HepG2 (cell line): Measurements from ENCODE around the gene ABCG5. TPM values are rescaled to one million over a fixed set of nuclear protein-coding genes. Genes with fewer than 3 reads are reported as not detected.

Experiments
- ATAC-seq: fragments of 200-7000 bp; cut with Tn5 transposase; 3 replicates; pipeline ENCODE4 v1.9.1; 2020; ENCODE audit warnings: mild to moderate bottlenecking, moderate library complexity
- BruUV-seq: library from RNA; stranded (reverse); fragments of 400-500 nt; replicated peaks from 2 replicates; lab custom pipeline; 2021; lab: Mats Ljungman, UMichigan
- CTCF ChIA-PET: fragments of 300-600 bp; formaldehyde crosslinking; extraction: SDS; loops from one replicate; lab custom pipeline; 2021; ENCODE audit warnings: low total read pairs, inconsistent platforms, low intra/inter-chr PET ratio; lab: Yijun Ruan, JAX
- POLR2A ChIA-PET: fragments of 350-600 bp; sonication (Branson Sonifier 250); formaldehyde crosslinking; loops from one replicate; lab custom pipeline; 2020; ENCODE audit warnings: antibody characterized with exemption, inconsistent platforms; lab: Yijun Ruan, JAX
- DNase-seq: peaks from one replicate; pipeline ENCODE4 v3.0.0-alpha.2; 2015; ENCODE audit warnings: low spot score
- FAIRE-seq: peaks from 3 replicates; lab custom pipeline; 2011; peaks lifted over from hg19 to GRCh38; lab: Jason Lieb, UNC
- H2AFZ ChIP-seq: one replicate; pipeline ENCODE4 v1.6.1; 2011; ENCODE audit warnings: low read length, inconsistent platforms
- H3K27ac ChIP-seq: fragments of 300-600 bp; 3 replicates; pipeline ENCODE4 v1.8.0; 2011; ENCODE audit warnings: mixed run types, mild to moderate bottlenecking, mixed read lengths, low read length, inconsistent platforms; ENCODE audit not compliant: insufficient read depth; ENCODE audit errors: extremely low read length
- H3K27me3 ChIP-seq, 2 experiments: fragments of 200-600 bp in 1 of 2; 2 replicates in 1 of 2; 3 replicates in 1 of 2; pipeline versions ENCODE4 v1.6.0 to v1.8.0; 2011; ENCODE audit warnings: low read length in 2 of 2, mild to moderate bottlenecking in 2 of 2, moderate library complexity in 2 of 2, inconsistent platforms in 1 of 2; ENCODE audit not compliant: insufficient read depth in 2 of 2, control insufficient read depth in 1 of 2
- H3K36me3 ChIP-seq, 2 experiments: fragments of 200-600 bp in 1 of 2; replicated peaks in 1 of 2; 2 replicates in 1 of 2; 3 replicates in 1 of 2; pipeline versions ENCODE4 v1.5.1 to v1.8.0; 2011; ENCODE audit warnings: low read length in 2 of 2, inconsistent platforms in 1 of 2; ENCODE audit not compliant: insufficient read depth in 2 of 2, control insufficient read depth in 1 of 2
- H3K4me1 ChIP-seq: 2 replicates; pipeline ENCODE4 v1.5.1; 2012; ENCODE audit warnings: low read length, inconsistent platforms; ENCODE audit not compliant: insufficient read depth
- H3K4me2 ChIP-seq: 2 replicates; pipeline ENCODE4 v1.6.0; 2011; ENCODE audit warnings: low read depth, low read length, inconsistent platforms
- H3K4me3 ChIP-seq, 3 experiments: fragments of 200-600 bp in 1 of 3; sonication (generic), shearing (Covaris generic) in 1 of 3; replicated peaks in 1 of 3; 2 replicates each; pipeline ENCODE4 v1.5.1; 2011 to 2016; ENCODE audit warnings: low read length in 3 of 3, inconsistent platforms in 2 of 3, low read depth in 2 of 3, mild to moderate bottlenecking in 2 of 3, control low read depth in 1 of 3, mixed read lengths in 1 of 3; ENCODE audit not compliant: insufficient read depth in 1 of 3
- H3K79me2 ChIP-seq: one replicate; pipeline ENCODE4 v1.6.1; 2011; ENCODE audit warnings: low read length, inconsistent platforms; ENCODE audit not compliant: insufficient read depth
- H3K9ac ChIP-seq: 2 replicates; pipeline ENCODE4 v1.6.0; 2011; ENCODE audit warnings: mild to moderate bottlenecking, low read depth, low read length, inconsistent platforms; ENCODE audit not compliant: insufficient read depth
- H3K9me3 ChIP-seq: 2 replicates; pipeline ENCODE4 v1.5.1; 2012; ENCODE audit warnings: mild to moderate bottlenecking, low read length
- H4K20me1 ChIP-seq: 2 replicates; pipeline ENCODE4 v1.6.0; 2011; ENCODE audit warnings: inconsistent platforms, mild to moderate bottlenecking, low read length, moderate library complexity; ENCODE audit not compliant: insufficient read depth
- IKZF5 ChIP-seq: IDR thresholded peaks from 2 replicates; pipeline ENCODE4 v1.6.1; 2018; ENCODE audit warnings: missing genetic modification reagents, mild to moderate bottlenecking, missing compliant biosample characterization
- TAF1 ChIP-seq: sonication (generic); formaldehyde crosslinking; IDR thresholded peaks from 2 replicates; pipeline ENCODE4 v1.4.0; 2020; ENCODE audit warnings: missing genetic modification reagents
- TRIM24 ChIP-seq: sonication (generic); formaldehyde crosslinking; IDR thresholded peaks from 2 replicates; pipeline ENCODE4 v1.8.0; 2022; ENCODE audit warnings: mild to moderate bottlenecking, missing genetic modification reagents
- ZFP91 ChIP-seq: sonication (generic); formaldehyde crosslinking; IDR thresholded peaks from 2 replicates; pipeline ENCODE4 v1.9.0; 2022; ENCODE audit warnings: missing genetic modification reagents, mild to moderate bottlenecking, borderline replicate concordance
- ZNF121 ChIP-seq: sonication (generic); formaldehyde crosslinking; IDR thresholded peaks from 2 replicates; pipeline ENCODE4 v1.5.0; 2020; ENCODE audit warnings: mild to moderate bottlenecking, missing genetic modification reagents
- ZNF124 ChIP-seq: sonication (generic); formaldehyde crosslinking; IDR thresholded peaks from 2 replicates; pipeline ENCODE4 v1.4.0; 2020; ENCODE audit warnings: missing genetic modification reagents
- ZNF468 ChIP-seq: sonication (generic); formaldehyde crosslinking; IDR thresholded peaks from 2 replicates; pipeline ENCODE4 v1.8.0; 2022; ENCODE audit warnings: mild to moderate bottlenecking, moderate library complexity, missing genetic modification reagents
- WGBS: methylation state at CpG from one replicate; pipeline ENCODE4 v1.1.6; 2017; ENCODE audit warnings: low lambda C conversion rate; 5-methylcytosine and 5-hydroxymethylcytosine counted together
- in situ Hi-C: cut with HindIII; loops from 2 replicates; pipeline ENCODE4 v1.10.0; 2017; ENCODE audit warnings: low pct_unique_long_range_greater_than_20kb; ENCODE audit not compliant: extremely low pct_ligation_motif_present
- intact Hi-C: fragments of 100-400 bp; cut with micrococcal nuclease; formaldehyde crosslinking; loops from one replicate; pipeline ENCODE4 v1.10.0; 2022; ENCODE audit not compliant: unreplicated experiment
- polyA plus RNA-seq, 8 experiments: library from polyadenylated mRNA; depleted of rRNA in 3 of 8; stranded (reverse) in 7 of 8; unstranded in 1 of 8; fragments of >200 nt; fragmentation: Illumina TruSeq in 4 of 8; extraction: Trizol in 4 of 8; gene quantifications; 2 replicates each; pipeline versions ENCODE4 v1.2.1 to v1.2.3, GENCODE V29; 2011 to 2016; ENCODE audit warnings: low read depth in 4 of 8, missing spikeins in 1 of 8, mixed read lengths in 1 of 8; ENCODE audit not compliant: insufficient read depth in 1 of 8
- total RNA-seq, 5 experiments: library from RNA; depleted of rRNA; stranded (reverse); fragments of >200 nt; fragmentation: Illumina TruSeq; extraction: Trizol; gene quantifications; 2 replicates each; pipeline ENCODE4 v1.2.3, GENCODE V29; 2016; ENCODE audit warnings: low read depth in 1 of 5

The ABCG5 gene
- total and polyA plus RNA-seq, 2 of the 13 experiments (the other 11 are each of a cell fraction or from before 2014, with no cell fraction given): 15.1 to 39.0 TPM

- Histone ChIP-seq H4K20me1 (no peaks in the 10 kb centered on the region), H3K27me3 (no peaks in the 10 kb centered on the region), H3K9me3 (no peaks in the 10 kb centered on the region), H3K4me3 (no peak overlapping the region), H3K9ac (no peak overlapping the region), H3K4me2 (no peak overlapping the region), H3K36me3 (peaks cover 0 to 2% of the 10 kb centered on the region in 2 experiments; a peak in 2 of 5 replicates), H3K27ac (no peak overlapping the region), H2AFZ (no peak overlapping the region), H3K79me2 (no peaks in the 10 kb centered on the region), H3K4me1 (peaks cover 10% of the 10 kb centered on the region)
- FAIRE-seq (peak; percentile 23), DNase-seq (no peak), ATAC-seq (peak; percentile 44; the same call in 1 of the 3 replicates)
- in situ Hi-C loops: no loop called here
- ChIA-PET CTCF (no interaction called here), POLR2A (interaction anchor here (1.4 kb wide), 1 partner anchor 48 kb away, joined by 3 read pairs; the partner anchor contains the start of gene ABCG8)
- TF ChIP-seq TAF1: no peak
- TF ChIP-seq ZNF124 (CRISPR knock-in tag): no peak
- no peak for TF ChIP-seq IKZF5 (CRISPR knock-in tag)
- no peak for TF ChIP-seq ZNF468
- no peak for TF ChIP-seq TRIM24 (CRISPR knock-in tag)
- TF ChIP-seq ZNF121 (CRISPR knock-in tag): peak; percentile 0
- peak; percentile 80 for TF ChIP-seq ZFP91
- intact Hi-C loops: no loop called here
- WGBS: 90% methylated on average over 2 of the region's 2 CpGs
- no TSS peak for BruUV-seq
Measured at GRCh38 chr2:43791035-43791765, 47.4 kb downstream of the ABCG5 start.
